Activated T-cell treated with anti-CD3 and anti-CD28 coated beads, Interleukin-2, amount 50 U/mL, for 4 hours (primary cell): ENCODE results near the gene MYRIP. TPM values are rescaled to one million over a fixed set of nuclear protein-coding genes. Genes with fewer than 3 reads are reported as not detected.

Experiments
- ATAC-seq, 2 donors: fragments of 200-7000 bp; cut with Tn5 transposase; one replicate each; pipeline ENCODE4 v1.10.0; 2021
- DNase-seq: peaks from one replicate; pipeline ENCODE4 v3.0.0-alpha.2; 2020
- H3K27me3 Mint-ChIP-seq: one replicate; pipeline ENCODE4 v1.8.0; 2021; ENCODE audit warnings: low read depth, mixed read lengths
- H3K36me3 Mint-ChIP-seq: one replicate; pipeline ENCODE4 v1.8.0; 2022; ENCODE audit warnings: mixed read lengths; ENCODE audit not compliant: insufficient read depth
- H3K4me1 Mint-ChIP-seq: one replicate; pipeline ENCODE4 v1.8.0; 2021; ENCODE audit warnings: low read depth, mixed read lengths
- H3K4me3 Mint-ChIP-seq: one replicate; pipeline ENCODE4 v1.8.0; 2021; ENCODE audit warnings: mild to moderate bottlenecking, moderate library complexity, mixed read lengths
- H3K9me3 Mint-ChIP-seq: one replicate; pipeline ENCODE4 v1.8.0; 2021; ENCODE audit warnings: mixed read lengths
- total RNA-seq, 3 donors: library from RNA; stranded (reverse); gene quantifications; one replicate each; pipeline ENCODE4 v1.2.1, GENCODE V29; 2021

MYRIP gene
- total RNA-seq, 3 donors from 2014 or later: not detected

GRCh38 chr3:40230382-40230781 is 421.0 kb downstream of the MYRIP start:
- ATAC-seq: no peak
- Mint-ChIP-seq H3K9me3 (no peaks in the 10 kb centered on the region), H3K4me3 (no peak overlapping the region), H3K27me3 (no peaks in the 10 kb centered on the region), H3K36me3 (peaks cover 12% of the 10 kb centered on the region), H3K4me1 (no peaks in the 10 kb centered on the region)
- DNase-seq: no peak

DNA sequence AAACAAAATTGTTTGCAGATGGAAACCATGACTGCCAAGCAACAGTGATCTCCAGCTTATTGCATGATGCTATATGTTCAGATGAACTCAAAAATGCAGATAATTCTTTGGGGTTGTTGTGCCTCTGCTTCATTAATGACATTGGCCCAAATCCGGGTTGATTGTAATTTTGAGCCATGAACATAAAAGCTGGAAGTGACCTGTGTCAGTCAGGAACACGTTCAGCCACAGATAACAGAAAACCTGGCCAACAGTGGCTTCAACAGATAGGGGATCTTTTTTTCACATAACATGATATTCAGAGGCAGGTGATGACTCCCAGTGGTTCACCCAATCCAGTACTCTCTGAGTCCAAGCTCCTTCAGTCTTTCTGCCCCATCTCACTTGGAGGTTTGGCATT is 423.2 kb downstream of the MYRIP start:
- no peaks in the 10 kb centered on the region for H3K9me3 Mint-ChIP-seq
- H3K4me1 Mint-ChIP-seq: no peaks in the 10 kb centered on the region
- H3K27me3 Mint-ChIP-seq: no peaks in the 10 kb centered on the region
- ATAC-seq (no peak), DNase-seq (no peak)
- peaks cover 12% of the 10 kb centered on the region for H3K36me3 Mint-ChIP-seq
- H3K4me3 Mint-ChIP-seq: no peak overlapping the region

GRCh38 chr3:40237159-40237558 is 427.8 kb downstream of the MYRIP start:
- Mint-ChIP-seq H3K36me3 (peaks cover 12% of the 10 kb centered on the region), H3K9me3 (peaks cover 4% of the 10 kb centered on the region)

GRCh38 chr3:40237889-40238571 is 428.6 kb downstream of the MYRIP start:
- Mint-ChIP-seq H3K36me3 (peaks cover 12% of the 10 kb centered on the region), H3K9me3 (peaks cover 4% of the 10 kb centered on the region), H3K27me3 (no peaks in the 10 kb centered on the region), H3K4me1 (no peaks in the 10 kb centered on the region), H3K4me3 (no peak overlapping the region)
- no peak for ATAC-seq
- DNase-seq: no peak

More at GRCh38 chr3:40237159-40237558, 427.8 kb downstream of the MYRIP start:
- Mint-ChIP-seq H3K4me3 (no peak overlapping the region), H3K4me1 (no peaks in the 10 kb centered on the region), H3K27me3 (no peaks in the 10 kb centered on the region)
- ATAC-seq (no peak), DNase-seq (no peak)

GRCh38 chr3:40240921-40241320 is 431.5 kb downstream of the MYRIP start:
- H3K4me1 Mint-ChIP-seq: no peaks in the 10 kb centered on the region
- DNase-seq (no peak), ATAC-seq (no peak)
- H3K9me3 Mint-ChIP-seq: peaks cover 4% of the 10 kb centered on the region
- no peaks in the 10 kb centered on the region for H3K27me3 Mint-ChIP-seq
- H3K36me3 Mint-ChIP-seq: no peaks in the 10 kb centered on the region
- H3K4me3 Mint-ChIP-seq: no peak overlapping the region

DNA sequence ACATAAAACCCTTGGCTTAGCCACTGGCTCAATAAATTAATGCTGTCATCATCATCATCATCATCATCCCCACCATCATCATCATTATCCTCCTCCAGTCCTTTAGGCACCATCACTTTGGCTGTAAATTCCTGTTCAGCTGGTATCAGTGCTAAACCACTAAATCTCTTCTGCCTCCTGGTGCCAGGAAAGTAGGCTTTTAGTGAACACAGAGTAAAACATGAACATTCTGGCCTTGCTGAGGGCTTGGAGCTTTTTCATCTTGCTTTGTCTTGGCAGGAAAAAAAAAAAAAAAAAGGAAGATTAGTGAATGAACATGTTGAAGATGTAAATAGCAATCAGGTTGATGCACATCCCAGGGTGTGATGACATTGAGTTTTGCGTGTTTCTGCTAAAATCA is 432.8 kb downstream of the MYRIP start:
- H3K4me1 Mint-ChIP-seq: no peaks in the 10 kb centered on the region
- ATAC-seq (no peak), DNase-seq (no peak)
- no peak overlapping the region for H3K4me3 Mint-ChIP-seq
- peaks cover 4% of the 10 kb centered on the region for H3K9me3 Mint-ChIP-seq
- H3K36me3 Mint-ChIP-seq: no peaks in the 10 kb centered on the region
- no peaks in the 10 kb centered on the region for H3K27me3 Mint-ChIP-seq

DNA sequence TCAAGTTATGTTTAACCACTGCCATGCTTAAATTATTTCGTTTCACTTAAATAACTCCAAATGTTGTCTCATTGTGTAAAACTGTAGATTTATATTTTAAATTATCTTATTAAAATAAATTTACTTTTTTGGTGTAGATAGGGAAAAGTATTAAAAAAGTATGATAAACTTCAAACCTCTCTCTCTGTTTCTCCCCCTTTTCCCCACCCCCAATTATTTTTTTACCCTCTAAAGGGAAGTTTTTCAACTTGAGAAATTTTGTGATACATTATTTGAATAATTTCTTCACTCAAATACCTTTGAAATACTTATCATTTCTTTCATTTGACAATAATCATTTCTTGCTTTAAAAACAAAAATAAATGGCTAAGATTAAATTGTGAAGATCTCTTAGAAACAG is 433.2 kb downstream of the MYRIP start:
- Mint-ChIP-seq H3K4me3 (no peak overlapping the region), H3K27me3 (no peaks in the 10 kb centered on the region), H3K9me3 (peaks cover 4% of the 10 kb centered on the region), H3K4me1 (no peaks in the 10 kb centered on the region), H3K36me3 (no peaks in the 10 kb centered on the region)
- ATAC-seq (no peak), DNase-seq (no peak)

- peaks cover 4% of the 10 kb centered on the region for H3K9me3 Mint-ChIP-seq
- no peaks in the 10 kb centered on the region for H3K27me3 Mint-ChIP-seq
- no peak overlapping the region for H3K4me3 Mint-ChIP-seq
- no peaks in the 10 kb centered on the region for H3K36me3 Mint-ChIP-seq
- ATAC-seq (no peak), DNase-seq (no peak)
- H3K4me1 Mint-ChIP-seq: no peaks in the 10 kb centered on the region
Measured at GRCh38 chr3:40243056-40243455, 433.6 kb downstream of the MYRIP start.

DNA sequence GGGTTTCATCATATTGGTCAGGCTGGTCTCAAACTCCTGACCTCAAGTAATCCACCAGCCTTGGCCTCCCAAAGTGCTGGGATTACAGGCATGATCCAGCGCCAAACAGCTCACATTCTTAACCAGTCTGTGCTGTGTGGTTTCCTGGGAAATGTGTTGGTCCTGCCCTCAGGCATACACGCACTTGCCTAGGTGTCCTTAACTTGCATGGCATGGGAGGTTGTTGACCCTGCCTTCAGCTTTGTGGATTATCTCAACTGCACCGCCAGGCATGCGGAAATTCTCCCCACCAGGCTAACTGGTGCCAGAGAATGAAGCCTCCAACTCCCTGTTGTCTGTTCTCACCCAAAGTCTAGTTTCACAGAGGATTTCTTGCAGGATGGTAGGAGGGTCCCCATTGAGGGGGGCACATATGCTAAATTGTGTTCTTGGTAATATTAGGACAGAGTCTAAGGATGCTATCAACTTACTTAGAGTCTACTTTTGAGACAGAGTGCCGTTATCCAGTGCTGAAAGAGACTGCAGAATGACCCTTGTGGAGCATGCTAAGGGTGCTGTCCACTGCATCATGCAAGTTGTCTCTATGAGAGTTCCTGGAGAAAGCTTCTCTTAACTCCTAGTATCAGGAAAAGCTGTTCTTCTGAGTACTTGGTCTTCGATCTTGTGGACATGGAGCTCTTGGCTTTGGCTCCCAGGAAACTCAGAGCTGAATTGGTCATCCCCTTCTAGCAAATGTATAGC is 438.5 kb downstream of the MYRIP start:
- Mint-ChIP-seq H3K4me3 (no peak overlapping the region), H3K27me3 (no peaks in the 10 kb centered on the region), H3K36me3 (no peaks in the 10 kb centered on the region), H3K9me3 (no peaks in the 10 kb centered on the region), H3K4me1 (no peaks in the 10 kb centered on the region)
- ATAC-seq (no peak), DNase-seq (no peak)

DNA sequence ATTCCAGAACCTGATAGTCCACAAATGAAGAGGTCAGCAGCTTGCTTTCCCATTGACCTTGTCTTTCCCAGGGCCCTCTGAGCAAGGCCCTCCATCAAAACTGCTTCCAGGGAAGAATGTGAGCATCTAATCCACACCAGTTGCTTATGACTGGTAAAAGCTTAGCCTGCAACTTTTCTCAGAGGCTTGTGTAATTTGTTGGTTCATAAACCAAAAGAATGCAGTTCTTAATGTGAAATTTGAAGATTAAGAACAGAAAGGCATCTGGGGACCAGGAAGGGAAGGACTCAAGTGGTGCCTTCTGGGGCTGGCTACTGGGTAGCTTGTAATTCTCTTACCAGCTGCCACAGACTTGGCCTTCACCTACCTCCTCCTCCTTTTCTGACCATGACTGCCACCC is 439.2 kb downstream of the MYRIP start:
- no peak for DNase-seq
- H3K4me3 Mint-ChIP-seq: no peak overlapping the region
- H3K27me3 Mint-ChIP-seq: no peaks in the 10 kb centered on the region
- H3K36me3 Mint-ChIP-seq: no peaks in the 10 kb centered on the region
- H3K4me1 Mint-ChIP-seq: no peaks in the 10 kb centered on the region
- H3K9me3 Mint-ChIP-seq: no peaks in the 10 kb centered on the region
- no peak for ATAC-seq

- no peak for DNase-seq
- H3K9me3 Mint-ChIP-seq: no peaks in the 10 kb centered on the region
- no peak overlapping the region for H3K4me3 Mint-ChIP-seq
- H3K4me1 Mint-ChIP-seq: no peaks in the 10 kb centered on the region
- H3K27me3 Mint-ChIP-seq: no peaks in the 10 kb centered on the region
- no peaks in the 10 kb centered on the region for H3K36me3 Mint-ChIP-seq
- ATAC-seq: no peak
Measured at GRCh38 chr3:40249168-40249567, 439.8 kb downstream of the MYRIP start.

GRCh38 chr3:40254491-40254890 is 445.1 kb downstream of the MYRIP start:
- no peaks in the 10 kb centered on the region for H3K9me3 Mint-ChIP-seq
- ATAC-seq (no peak), DNase-seq (no peak)
- no peaks in the 10 kb centered on the region for H3K36me3 Mint-ChIP-seq
- H3K4me1 Mint-ChIP-seq: no peaks in the 10 kb centered on the region
- H3K27me3 Mint-ChIP-seq: no peaks in the 10 kb centered on the region
- H3K4me3 Mint-ChIP-seq: no peak overlapping the region

GRCh38 chr3:40254891-40255290 is 445.5 kb downstream of the MYRIP start:
- DNase-seq (no peak), ATAC-seq (no peak)
- Mint-ChIP-seq H3K9me3 (no peaks in the 10 kb centered on the region), H3K27me3 (no peaks in the 10 kb centered on the region), H3K4me1 (no peaks in the 10 kb centered on the region), H3K4me3 (no peak overlapping the region), H3K36me3 (no peaks in the 10 kb centered on the region)

- ATAC-seq (no peak), DNase-seq (no peak)
- Mint-ChIP-seq H3K27me3 (no peaks in the 10 kb centered on the region), H3K9me3 (no peaks in the 10 kb centered on the region), H3K4me1 (no peaks in the 10 kb centered on the region), H3K4me3 (no peak overlapping the region), H3K36me3 (no peaks in the 10 kb centered on the region)
Measured at GRCh38 chr3:40255532-40255931, 446.1 kb downstream of the MYRIP start.

DNA sequence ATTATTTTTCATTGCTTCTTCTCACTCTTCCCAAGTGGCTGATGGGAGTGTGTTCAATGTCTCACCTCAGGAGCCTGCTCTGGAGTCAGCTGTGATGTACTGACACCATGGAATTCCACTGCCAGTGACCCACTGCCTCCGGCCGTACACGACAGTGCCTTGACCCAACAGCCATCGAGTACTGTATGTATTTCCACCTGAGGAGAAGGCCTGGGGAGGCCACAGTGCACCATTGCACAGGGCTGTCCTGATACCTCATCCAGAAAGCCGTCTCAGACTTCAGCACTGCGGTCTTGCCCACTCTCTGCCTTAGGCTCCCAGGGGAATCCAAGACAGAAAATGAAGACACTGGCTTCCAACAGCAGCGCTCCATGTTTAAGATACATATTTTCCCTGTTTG is 448.7 kb downstream of the MYRIP start:
- Mint-ChIP-seq H3K27me3 (no peaks in the 10 kb centered on the region), H3K4me3 (no peak overlapping the region), H3K36me3 (no peaks in the 10 kb centered on the region), H3K9me3 (no peaks in the 10 kb centered on the region), H3K4me1 (no peaks in the 10 kb centered on the region)
- ATAC-seq (no peak), DNase-seq (no peak)
